Adrenal gland (tissue), 12 donors: ENCODE results near the gene TRMO. TPM values are rescaled to one million over a fixed set of nuclear protein-coding genes. Genes with fewer than 3 reads are reported as not detected.

ENCODE experiments used
- DNase-seq, 7 donors: peaks; one replicate each; pipeline ENCODE4 v3.0.0-alpha.2; 2019 to 2020
- H3K27ac ChIP-seq, 5 donors: fragments of 200-600 bp; sonication (generic) in 4 of 5; 1 replicate in 3 of 5; 2 replicates in 2 of 5; pipeline versions ENCODE4 v1.5.1 to v1.8.0; 2016 to 2020; ENCODE audit warnings: mild to moderate bottlenecking in 1 of 5
- H3K27me3 ChIP-seq: fragments of 200-600 bp; 2 replicates; pipeline ENCODE4 v1.8.0; 2021
- H3K36me3 ChIP-seq, 2 donors: fragments of 200-600 bp; replicated peaks in 1 of 2; 1 replicate in 1 of 2; 2 replicates in 1 of 2; pipeline versions ENCODE4 v1.5.1 to v1.8.0; 2018 to 2022
- H3K4me1 ChIP-seq, 2 donors: fragments of 200-600 bp; replicated peaks in 1 of 2; 1 replicate in 1 of 2; 2 replicates in 1 of 2; pipeline versions ENCODE4 v1.5.1 to v1.8.0; 2018 to 2021
- H3K4me3 ChIP-seq, 4 donors: fragments of 200-600 bp; sonication (generic) in 3 of 4; one replicate each; pipeline ENCODE4 v1.5.1; 2016 to 2018
- H3K9me3 ChIP-seq, 3 donors: fragments of 200-600 bp; sonication (generic) in 1 of 3; replicated peaks in 1 of 3; 1 replicate in 2 of 3; 2 replicates in 1 of 3; pipeline versions ENCODE4 v1.5.1 to v1.8.0; 2016 to 2021
- CTCF ChIP-seq, 6 experiments: fragments of 450-650 bp in 4 of 6; fragments of 200-600 bp in 2 of 6; sonication (generic) in 1 of 6; IDR thresholded peaks; 1 replicate in 5 of 6; 2 replicates in 1 of 6; pipeline versions ENCODE4 v1.5.1 to v1.8.0; 2016 to 2021; ENCODE audit warnings: antibody characterized with exemption in 6 of 6, mild to moderate bottlenecking in 2 of 6, moderate library complexity in 1 of 6
- POLR2A ChIP-seq, 2 donors: fragments of 450-650 bp; IDR thresholded peaks; one replicate each; pipeline ENCODE4 v1.6.1; 2017; ENCODE audit warnings: antibody characterized with exemption in 2 of 2, mild to moderate bottlenecking in 2 of 2, moderate library complexity in 1 of 2
- WGBS, 4 donors: extraction: QIAGEN DNeasy Blood & Tissue Kit in 2 of 4; methylation state at CpG; one replicate each; pipeline versions ENCODE4 v1.1.5 to v1.1.7; 2013 to 2017; 5-methylcytosine and 5-hydroxymethylcytosine counted together
- intact Hi-C, 2 donors: fragments of 100-400 bp; cut with DNase I; formaldehyde crosslinking; loops; one replicate each; pipeline versions ENCODE4 v1.14.1 to v1.15.0; 2022 to 2023
- polyA plus RNA-seq, 3 donors: library from polyadenylated mRNA; stranded (reverse); fragments of 200-250 nt in 2 of 3; fragments of 350-450 nt in 1 of 3; fragmentation: Illumina TruSeq in 1 of 3; extraction: RNeasy Lipid Tissue Mini Kit (QIAGEN cat#74804) in 1 of 3; gene quantifications; one replicate each; pipeline ENCODE4 v1.2.3, GENCODE V29; 2013 to 2014
- total RNA-seq, 9 donors: library from RNA; depleted of rRNA in 4 of 9; stranded (reverse); fragments of >200 nt in 4 of 9; fragments of 120-200 nt in 1 of 9; fragmentation: NEBNext Ultra II Directional in 1 of 9; extraction: Animal tissue kit (Norgen Biotek cat#: 25700) in 1 of 9; gene quantifications; one replicate each; pipeline versions ENCODE4 v1.1.0 to v1.2.4, GENCODE V29; 2013 to 2023
- donor health status: healthy with polysubstance abuse.
- donor health status: Bipolar disorder and iron deficiency.
- donor health status: DM: yes; HTN: yes; CAD: no.
- donor health status: DM: no; HTN: no; CAD: no.
- donor health status: DM: no; HTN: no; CAD: no.
- donor health status: DM: yes; HTN: yes; CAD: no.

The TRMO gene
- total and polyA plus RNA-seq, 12 donors: 7.8 to 40.4 (median 17.1) TPM

GRCh38 chr9:97859346-97859745 lies 63.0 kb downstream of the TRMO start:
- TF ChIP-seq POLR2A (IDR thresholded peaks at IDR 0.05) (no peak), CTCF (IDR thresholded peaks at IDR 0.05) (no peak)
- intact Hi-C loops: no loop called here
- H3K9me3 ChIP-seq: no peaks in the 10 kb centered on the region
- no peaks in the 10 kb centered on the region for H3K36me3 ChIP-seq
- DNase-seq: no peak
- no peak overlapping the region for H3K27ac ChIP-seq
- H3K4me3 ChIP-seq: no peak overlapping the region
- peaks cover 56% of the 10 kb centered on the region for H3K27me3 ChIP-seq
- 44 to 53% (median 48%) methylated on average over 2 of the region's 2 CpGs for WGBS, 4 donors
- no peaks in the 10 kb centered on the region for H3K4me1 ChIP-seq

GRCh38 chr9:97858826-97859225 lies 63.5 kb downstream of the TRMO start:
- Histone ChIP-seq H3K27me3 (peaks cover 61% of the 10 kb centered on the region), H3K4me3 (no peak overlapping the region), H3K9me3 (no peaks in the 10 kb centered on the region), H3K4me1 (peaks cover 0 to 3% of the 10 kb centered on the region in 2 donors), H3K27ac (no peak overlapping the region), H3K36me3 (no peaks in the 10 kb centered on the region)
- intact Hi-C loops: no loop called here
- DNase-seq: no peak
- 41 to 67% (median 57%) methylated on average over 1 of the region's 1 CpG for WGBS, 4 donors
- TF ChIP-seq POLR2A (IDR thresholded peaks at IDR 0.05): no peak
- no peak for TF ChIP-seq CTCF (IDR thresholded peaks at IDR 0.05)

GRCh38 chr9:97858393-97858713 lies 63.9 kb downstream of the TRMO start:
- intact Hi-C loops: no loop called here
- Histone ChIP-seq H3K27me3 (peaks cover 65% of the 10 kb centered on the region), H3K36me3 (no peaks in the 10 kb centered on the region), H3K4me1 (peaks cover 0 to 8% of the 10 kb centered on the region in 2 donors), H3K27ac (no peak overlapping the region), H3K9me3 (no peaks in the 10 kb centered on the region), H3K4me3 (no peak overlapping the region)
- no peak for TF ChIP-seq CTCF (IDR thresholded peaks at IDR 0.05)
- WGBS, 4 donors: 22 to 26% (median 25%) methylated on average over 6 of the region's 6 CpGs
- no peak for DNase-seq

GRCh38 chr9:97857606-97858392 lies 64.5 kb downstream of the TRMO start:
- peaks cover 0 to 13% of the 10 kb centered on the region in 2 donors for H3K4me1 ChIP-seq
- H3K36me3 ChIP-seq: no peaks in the 10 kb centered on the region
- no peak overlapping the region for H3K27ac ChIP-seq
- intact Hi-C loops: no loop called here
- no peak for DNase-seq
- peaks cover 71% of the 10 kb centered on the region for H3K27me3 ChIP-seq
- H3K9me3 ChIP-seq: no peaks in the 10 kb centered on the region
- 7 to 12% (median 9%) methylated on average over 35 to 54 of the region's 54 CpGs for WGBS, 4 donors
- TF ChIP-seq POLR2A (IDR thresholded peaks at IDR 0.05) (no peak), CTCF (IDR thresholded peaks at IDR 0.05) (no peak)
- no peak overlapping the region for H3K4me3 ChIP-seq
